Cerebellar nuclear complex (tissue), 1 donor: ENCODE results near the gene DTX4.

Source experiments
- DNase-seq, 2 experiments: peaks; one replicate each; lab custom pipeline; 2025; lab: John Stamatoyannopoulos, UW

DTX4 gene

GRCh38 chr11:59219836-59220235 lies 47.9 kb downstream of the DTX4 start:
- no peak for DNase-seq

DNA sequence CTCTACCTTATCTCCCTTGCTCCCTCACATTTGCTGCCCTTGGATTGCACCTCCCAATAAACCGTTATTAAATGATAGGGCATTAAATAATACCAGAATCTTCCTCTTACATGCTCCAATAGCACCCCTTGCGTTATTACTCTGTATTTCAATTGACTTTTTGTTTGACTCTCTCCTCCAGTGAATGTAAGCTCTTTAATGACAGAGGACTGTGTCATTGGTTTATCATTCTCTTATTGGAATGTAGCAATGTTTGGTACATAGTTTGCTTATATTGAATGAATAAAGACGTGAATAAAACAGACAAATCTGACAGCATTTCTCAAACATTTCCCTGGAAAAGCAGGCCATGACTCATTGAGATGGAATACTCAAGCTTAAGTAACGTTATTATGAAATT lies 49.5 kb downstream of the DTX4 start:
- DNase-seq, result no peak

GRCh38 chr11:59222464-59223060 lies 50.6 kb downstream of the DTX4 start:
- DNase-seq, result no peak

DNA sequence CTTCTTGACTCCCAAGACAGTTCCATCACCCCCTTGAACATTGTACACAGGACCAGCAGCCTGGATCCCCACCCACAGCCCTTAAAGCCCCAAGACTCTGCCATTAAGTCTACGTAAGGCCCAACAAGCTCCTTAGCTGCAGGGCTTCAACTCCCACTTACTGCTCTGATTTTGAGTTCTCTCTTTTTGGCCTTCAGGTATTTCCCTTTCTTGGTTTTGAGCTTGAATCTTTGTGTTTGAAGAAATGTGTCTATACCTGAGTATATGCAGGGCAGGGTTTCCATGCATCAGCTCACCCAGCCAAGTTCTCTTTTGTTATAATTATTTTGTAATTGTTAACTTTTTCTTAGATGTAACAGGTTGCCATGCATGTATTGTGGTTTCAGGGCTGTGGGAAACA lies 51.2 kb downstream of the DTX4 start:
- DNase-seq, result no peak

DNA sequence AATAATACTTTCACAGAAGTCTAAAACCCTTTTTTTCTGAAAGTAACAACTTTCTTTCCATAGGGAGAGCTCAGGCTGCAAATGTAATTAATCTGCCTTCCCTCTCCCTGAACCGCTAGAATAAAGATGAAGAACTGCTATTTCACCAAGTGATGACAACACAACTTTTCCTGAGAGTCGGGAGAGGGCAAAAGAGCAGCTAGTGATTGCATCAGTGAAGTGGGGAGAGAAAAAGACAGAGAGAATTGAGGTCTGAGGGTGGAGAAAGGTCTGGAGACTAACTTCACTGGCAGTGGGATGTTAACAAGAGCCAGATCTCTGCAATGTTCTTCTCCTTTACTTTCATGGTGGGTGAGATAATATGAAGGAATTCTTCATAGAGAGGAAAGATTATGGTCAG lies 51.7 kb downstream of the DTX4 start:
- DNase-seq, result no peak

DNA sequence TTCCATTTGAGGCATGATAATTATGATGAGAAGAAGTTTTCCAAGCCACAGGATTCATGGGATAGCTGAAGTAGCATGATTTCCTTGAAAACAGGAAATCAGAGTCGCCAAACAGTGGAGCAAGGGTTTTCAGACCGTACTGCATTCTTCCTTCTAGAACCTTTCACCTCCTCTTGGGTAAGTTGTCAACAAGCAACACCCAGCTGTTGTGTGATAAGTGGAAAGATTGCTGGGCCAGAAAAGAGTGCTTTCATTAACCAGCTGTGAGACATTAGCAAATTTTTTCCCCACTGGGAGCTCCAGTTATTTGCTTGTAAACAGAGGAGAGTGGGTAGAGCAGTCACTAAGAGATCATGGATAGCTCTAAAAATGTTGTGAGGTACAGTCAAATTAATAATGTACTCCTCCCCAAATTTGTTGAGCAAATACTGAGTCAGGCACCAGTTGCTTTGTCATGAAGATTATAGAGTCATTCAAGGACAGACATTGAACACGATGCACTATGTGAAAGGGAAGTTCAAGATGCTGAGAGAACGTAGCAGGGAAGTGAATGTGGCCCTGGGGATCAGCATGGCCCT lies 52.5 kb downstream of the DTX4 start:
- DNase-seq, result no peak

- no peak for DNase-seq
Observed at GRCh38 chr11:59225017-59225416, 53.1 kb downstream of the DTX4 start.

- no peak for DNase-seq
Observed at GRCh38 chr11:59226396-59226795, 54.5 kb downstream of the DTX4 start.

DNA sequence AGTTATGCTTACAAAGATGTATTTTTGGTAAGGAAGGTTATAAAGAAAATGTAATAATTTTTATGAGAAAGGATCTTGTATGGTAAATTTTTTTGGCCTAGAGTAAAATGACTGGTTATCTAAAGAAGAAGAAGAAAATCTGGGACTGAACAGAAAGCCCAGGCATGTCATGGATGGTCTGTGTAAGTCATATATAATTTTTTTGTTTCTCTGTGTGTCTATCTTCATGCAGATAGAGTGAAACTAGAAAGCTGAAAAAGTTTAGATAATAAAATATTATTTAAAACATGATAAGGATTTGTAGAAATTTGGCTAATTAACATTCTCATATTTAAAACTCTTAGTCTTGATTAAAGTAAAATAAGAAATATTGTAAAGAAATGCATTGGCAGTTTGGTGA lies 68.4 kb downstream of the DTX4 start:
- DNase-seq, result no peak

- no peak for DNase-seq
Observed at GRCh38 chr11:59243633-59244032, 71.7 kb downstream of the DTX4 start.

- DNase-seq, result no peak
Observed at GRCh38 chr11:59247531-59248227, 75.7 kb downstream of the DTX4 start.

- no peak for DNase-seq
Observed at GRCh38 chr11:59249535-59249934, 77.6 kb downstream of the DTX4 start.

DNA sequence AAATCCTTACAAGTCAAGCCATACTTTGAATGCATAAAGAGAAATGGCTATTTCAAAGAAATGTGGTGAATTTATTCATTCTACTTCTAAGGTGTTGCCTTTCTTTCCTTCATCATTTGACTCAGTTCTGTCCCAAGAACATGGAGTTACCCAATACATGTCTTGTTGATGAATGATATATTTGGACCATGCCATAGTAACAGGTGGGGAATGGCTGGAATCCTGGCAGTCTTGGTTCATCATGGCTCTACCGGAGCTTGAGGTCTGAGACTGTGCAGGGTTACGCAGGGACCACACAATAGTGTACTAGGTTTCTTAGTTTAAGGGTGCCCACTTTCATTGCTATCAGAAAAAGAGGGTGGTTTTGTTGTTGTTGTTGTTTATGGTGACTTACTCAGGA lies 81.1 kb downstream of the DTX4 start:
- no peak for DNase-seq

DNA sequence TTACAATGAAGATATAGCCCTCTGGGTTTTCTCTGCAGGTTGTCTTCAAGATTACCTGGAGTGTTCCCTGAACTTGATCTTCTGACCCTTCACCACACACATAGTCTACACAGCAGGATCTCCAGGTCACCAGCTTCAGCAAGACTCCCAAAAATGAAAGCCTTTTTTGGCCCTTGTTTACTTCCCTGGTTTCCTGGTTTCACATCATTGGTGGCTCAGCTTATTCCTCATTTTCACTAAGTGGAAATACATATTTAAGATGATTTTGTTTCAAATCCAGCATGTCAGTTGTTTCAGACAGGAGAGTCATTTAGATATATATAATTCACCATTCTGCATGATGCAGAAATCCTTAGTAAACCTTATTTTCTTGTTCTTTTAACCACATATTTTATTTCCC lies 82.4 kb downstream of the DTX4 start:
- DNase-seq, result no peak

DNA sequence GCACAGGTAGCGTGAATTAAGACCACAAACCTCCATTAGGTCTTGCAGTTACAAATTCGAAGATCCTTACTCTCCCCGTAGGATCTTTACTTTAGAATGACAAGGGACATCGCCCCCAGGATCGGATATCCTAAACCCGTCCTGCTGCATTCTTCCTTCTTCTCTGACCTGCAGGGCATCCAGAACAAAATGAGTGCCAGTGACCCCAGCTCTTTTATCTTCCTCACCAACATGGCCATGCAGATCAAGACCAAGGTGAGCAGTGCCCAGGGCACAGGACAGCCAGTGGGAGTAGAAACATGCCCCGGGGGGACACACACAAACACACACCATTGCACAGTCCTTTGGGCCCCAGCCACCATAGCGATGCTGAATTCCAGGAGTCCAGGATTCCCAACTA lies 83.3 kb downstream of the DTX4 start:
- no peak for DNase-seq
